ENCODE measurements around the gene FBP2. TPM values are rescaled to one million over a fixed set of nuclear protein-coding genes. Genes with fewer than 3 reads are reported as not detected.

FBP2 gene
- total RNA-seq, 1 donor, result not detected

- no peak for TF ChIP-seq CTCF (IDR thresholded peaks at IDR 0.05; ENCODE audit: insufficient read depth, low read length)
- DNase-seq (ENCODE audit: low read depth), result no peak
- no peak overlapping the region for H3K4me3 ChIP-seq (ENCODE audit: low read depth, low read length)
Observed at GRCh38 chr9:94607423-94607691, 13.7 kb upstream of the FBP2 start.

GRCh38 chr9:94606646-94607422 lies 13.2 kb upstream of the FBP2 start:
- no peak for DNase-seq (ENCODE audit: low read depth)
- no peak overlapping the region for H3K4me3 ChIP-seq (ENCODE audit: low read depth, low read length)
- TF ChIP-seq CTCF (IDR thresholded peaks at IDR 0.05; ENCODE audit: insufficient read depth, low read length), result no peak

- TF ChIP-seq CTCF (IDR thresholded peaks at IDR 0.05; ENCODE audit: insufficient read depth, low read length), result peak; percentile 68
- peak; percentile 65 for DNase-seq (ENCODE audit: low read depth)
- no peak overlapping the region for H3K4me3 ChIP-seq (ENCODE audit: low read depth, low read length)
Observed at GRCh38 chr9:94603259-94604160, 9.9 kb upstream of the FBP2 start.

- no peak overlapping the region for H3K4me3 ChIP-seq (ENCODE audit: low read depth, low read length)
- DNase-seq (ENCODE audit: low read depth), result no peak
- no peak for TF ChIP-seq CTCF (IDR thresholded peaks at IDR 0.05; ENCODE audit: insufficient read depth, low read length)
Observed at GRCh38 chr9:94602666-94603065, 9.0 kb upstream of the FBP2 start.

GRCh38 chr9:94600715-94601114 lies 7.1 kb upstream of the FBP2 start:
- no peak for DNase-seq (ENCODE audit: low read depth)
- TF ChIP-seq CTCF (IDR thresholded peaks at IDR 0.05; ENCODE audit: insufficient read depth, low read length), result no peak
- no peak overlapping the region for H3K4me3 ChIP-seq (ENCODE audit: low read depth, low read length)

GRCh38 chr9:94600258-94600657 lies 6.6 kb upstream of the FBP2 start:
- H3K4me3 ChIP-seq (ENCODE audit: low read depth, low read length), result no peak overlapping the region
- no peak for DNase-seq (ENCODE audit: low read depth)
- no peak for TF ChIP-seq CTCF (IDR thresholded peaks at IDR 0.05; ENCODE audit: insufficient read depth, low read length)
